ENCODE data around the gene MRPL48.
"Not testable (repeated sequence)": the region's sequence is repeated elsewhere in the genome, so short reads cannot be mapped to it uniquely, and the experiment has no call there.

The MRPL48 gene

DNA sequence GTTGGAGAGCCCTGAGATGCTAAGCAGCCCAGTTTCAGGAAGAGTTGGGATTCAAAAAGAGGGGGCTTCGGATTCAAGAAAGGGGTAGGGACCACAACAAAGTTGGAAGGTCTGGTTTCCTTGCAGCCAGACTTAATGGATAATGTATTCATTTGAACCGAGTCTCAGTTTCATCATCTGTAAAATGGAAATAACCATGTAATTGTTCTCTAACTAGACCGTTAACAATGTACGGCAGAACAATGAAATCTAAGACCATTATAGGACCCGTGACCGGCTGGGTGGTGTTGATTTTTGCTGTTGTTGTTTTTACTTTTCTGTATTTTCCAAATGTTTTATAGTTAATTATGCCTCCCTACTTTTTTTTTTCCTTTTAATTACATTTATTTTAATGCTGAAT is 6.4 kb upstream of the MRPL48 start:
- Histone ChIP-seq H3K27ac (no peak overlapping the region), H3K9me3 (ENCODE audit: severe bottlenecking) (no peaks in the 10 kb centered on the region), H3K36me3 (no peaks in the 10 kb centered on the region), H3K27me3 (ENCODE audit: insufficient read depth, low read depth, severe bottlenecking) (no peaks in the 10 kb centered on the region), H3K4me3 (ENCODE audit: low read depth, low read length) (no peak overlapping the region)
- TF ChIP-seq, protein P1, sequence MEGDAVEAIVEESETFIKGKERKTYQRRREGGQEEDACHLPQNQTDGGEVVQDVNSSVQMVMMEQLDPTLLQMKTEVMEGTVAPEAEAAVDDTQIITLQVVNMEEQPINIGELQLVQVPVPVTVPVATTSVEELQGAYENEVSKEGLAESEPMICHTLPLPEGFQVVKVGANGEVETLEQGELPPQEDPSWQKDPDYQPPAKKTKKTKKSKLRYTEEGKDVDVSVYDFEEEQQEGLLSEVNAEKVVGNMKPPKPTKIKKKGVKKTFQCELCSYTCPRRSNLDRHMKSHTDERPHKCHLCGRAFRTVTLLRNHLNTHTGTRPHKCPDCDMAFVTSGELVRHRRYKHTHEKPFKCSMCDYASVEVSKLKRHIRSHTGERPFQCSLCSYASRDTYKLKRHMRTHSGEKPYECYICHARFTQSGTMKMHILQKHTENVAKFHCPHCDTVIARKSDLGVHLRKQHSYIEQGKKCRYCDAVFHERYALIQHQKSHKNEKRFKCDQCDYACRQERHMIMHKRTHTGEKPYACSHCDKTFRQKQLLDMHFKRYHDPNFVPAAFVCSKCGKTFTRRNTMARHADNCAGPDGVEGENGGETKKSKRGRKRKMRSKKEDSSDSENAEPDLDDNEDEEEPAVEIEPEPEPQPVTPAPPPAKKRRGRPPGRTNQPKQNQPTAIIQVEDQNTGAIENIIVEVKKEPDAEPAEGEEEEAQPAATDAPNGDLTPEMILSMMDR (IDR thresholded peaks at IDR 0.05; ENCODE audit: low read depth, low read length) = no peak
- no peak for DNase-seq

DNA sequence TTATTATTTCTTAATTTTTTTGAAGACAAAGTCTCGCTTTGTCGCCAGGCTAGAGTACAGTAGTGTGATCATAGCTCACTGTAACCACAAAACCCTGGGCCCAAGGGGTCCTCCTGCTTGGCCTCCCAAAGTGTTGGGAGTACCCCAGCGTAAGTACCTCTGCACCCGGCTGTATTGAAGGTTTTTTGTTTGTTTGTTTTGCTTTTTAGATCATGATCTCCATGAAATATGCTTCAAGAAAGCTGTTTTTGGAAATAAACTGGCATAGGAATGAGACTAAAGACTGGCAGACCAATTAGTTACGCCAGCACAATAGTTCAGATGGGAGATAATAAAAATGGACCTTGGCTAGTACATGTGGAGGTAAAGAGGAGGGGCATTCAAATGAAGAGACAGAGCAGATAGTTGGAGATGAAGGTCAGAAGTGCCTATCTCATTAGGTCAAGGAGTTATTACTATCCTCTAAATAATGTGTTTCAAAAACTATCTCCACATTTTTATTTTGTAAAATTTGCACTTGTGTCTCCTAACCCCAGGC is 4.1 kb upstream of the MRPL48 start:
- no peak for DNase-seq
- Histone ChIP-seq H3K27ac (no peak overlapping the region), H3K4me3 (ENCODE audit: low read depth, low read length) (no peak overlapping the region), H3K27me3 (ENCODE audit: insufficient read depth, low read depth, severe bottlenecking) (no peaks in the 10 kb centered on the region), H3K9me3 (ENCODE audit: severe bottlenecking) (no peaks in the 10 kb centered on the region), H3K36me3 (no peaks in the 10 kb centered on the region; the same call in 1 of the 2 replicates)
- TF ChIP-seq, protein P1 (IDR thresholded peaks at IDR 0.05; ENCODE audit: low read depth, low read length) = no peak

DNA sequence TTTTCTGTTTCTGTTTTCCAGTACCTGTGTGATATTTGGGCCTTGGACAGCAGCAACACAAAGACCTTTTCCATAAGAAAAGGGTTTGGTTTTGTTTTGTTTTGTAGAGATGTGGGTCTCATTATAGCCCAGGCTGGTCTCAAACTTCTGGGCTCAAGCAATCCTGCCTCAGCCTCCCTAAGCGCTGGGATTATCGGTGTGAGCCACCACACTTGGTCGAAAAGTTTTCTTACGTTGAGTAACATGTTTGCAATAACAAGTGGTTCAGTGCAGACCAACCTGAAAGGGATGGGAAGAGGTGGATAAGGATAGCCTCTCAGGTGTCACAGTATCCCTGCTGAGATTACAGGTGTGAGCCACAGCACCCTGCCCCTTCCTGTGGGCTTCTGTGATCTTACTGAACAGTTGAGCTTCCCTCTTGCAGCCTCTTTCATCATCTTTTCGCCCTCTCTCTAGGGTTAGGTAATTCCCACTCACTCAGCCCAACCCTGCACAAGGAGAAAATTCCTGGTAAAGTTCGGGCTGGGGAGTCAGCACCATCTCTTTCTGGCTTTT is 3.5 kb upstream of the MRPL48 start:
- TF ChIP-seq, protein P1 (IDR thresholded peaks at IDR 0.05; ENCODE audit: low read depth, low read length) = no peak
- Histone ChIP-seq H3K27me3 (ENCODE audit: insufficient read depth, low read depth, severe bottlenecking) (no peaks in the 10 kb centered on the region), H3K27ac (no peak overlapping the region), H3K4me3 (ENCODE audit: low read depth, low read length) (no peak overlapping the region), H3K9me3 (ENCODE audit: severe bottlenecking) (no peaks in the 10 kb centered on the region), H3K36me3 (no peaks in the 10 kb centered on the region; the same call in 1 of the 2 replicates)
- no peak for DNase-seq

DNA sequence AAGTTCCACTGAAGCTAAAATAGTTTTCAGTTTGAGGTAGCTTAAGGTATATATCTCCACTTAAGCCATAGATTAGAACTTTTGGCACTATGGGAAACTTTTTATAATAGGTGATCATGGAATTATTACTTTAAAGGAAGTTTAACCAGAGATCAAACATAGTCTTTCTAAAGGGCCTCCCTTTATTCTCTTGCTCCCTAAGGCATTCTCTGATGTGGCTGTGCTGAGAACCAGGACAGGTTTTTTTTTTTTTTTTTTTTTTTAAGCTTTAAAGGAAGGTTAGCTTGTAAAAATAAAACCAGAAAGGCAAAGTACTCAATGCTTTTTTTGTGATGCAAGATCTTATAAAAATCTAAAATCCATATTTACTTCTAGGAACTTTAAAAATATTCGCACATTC is 2.9 kb upstream of the MRPL48 start:
- no peaks in the 10 kb centered on the region; the same call in 1 of the 2 replicates for H3K36me3 ChIP-seq
- TF ChIP-seq, protein P1 (IDR thresholded peaks at IDR 0.05; ENCODE audit: low read depth, low read length) = no peak
- no peaks in the 10 kb centered on the region for H3K9me3 ChIP-seq (ENCODE audit: severe bottlenecking)
- DNase-seq = no peak
- no peaks in the 10 kb centered on the region for H3K27me3 ChIP-seq (ENCODE audit: insufficient read depth, low read depth, severe bottlenecking)
- no peak overlapping the region for H3K4me3 ChIP-seq (ENCODE audit: low read depth, low read length)
- no peak overlapping the region for H3K27ac ChIP-seq

DNA sequence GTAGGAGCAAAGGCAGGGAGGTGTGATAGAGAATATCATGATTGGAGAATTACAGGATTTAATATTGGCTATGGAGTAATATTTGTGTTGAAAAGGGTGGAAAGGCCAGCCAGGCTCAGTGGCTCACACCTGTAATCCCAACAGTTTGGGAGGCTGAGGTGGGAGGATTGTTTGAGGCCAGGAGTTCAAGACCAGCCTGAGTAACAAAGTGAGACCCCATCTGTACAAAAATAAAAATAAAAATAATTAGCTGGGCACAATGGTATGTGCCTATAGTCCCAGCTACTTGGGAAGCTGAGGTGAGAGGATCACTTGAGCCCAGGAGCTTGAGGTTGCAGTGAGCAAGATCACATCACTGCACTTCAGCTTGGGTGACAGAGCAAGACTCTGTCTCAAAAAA is 2.2 kb upstream of the MRPL48 start:
- DNase-seq; H3K36me3 ChIP-seq; H3K27me3 ChIP-seq (ENCODE audit: insufficient read depth, low read depth, severe bottlenecking); H3K4me3 ChIP-seq (ENCODE audit: low read depth, low read length); H3K27ac ChIP-seq; H3K9me3 ChIP-seq (ENCODE audit: severe bottlenecking): not testable (repeated sequence)

DNA sequence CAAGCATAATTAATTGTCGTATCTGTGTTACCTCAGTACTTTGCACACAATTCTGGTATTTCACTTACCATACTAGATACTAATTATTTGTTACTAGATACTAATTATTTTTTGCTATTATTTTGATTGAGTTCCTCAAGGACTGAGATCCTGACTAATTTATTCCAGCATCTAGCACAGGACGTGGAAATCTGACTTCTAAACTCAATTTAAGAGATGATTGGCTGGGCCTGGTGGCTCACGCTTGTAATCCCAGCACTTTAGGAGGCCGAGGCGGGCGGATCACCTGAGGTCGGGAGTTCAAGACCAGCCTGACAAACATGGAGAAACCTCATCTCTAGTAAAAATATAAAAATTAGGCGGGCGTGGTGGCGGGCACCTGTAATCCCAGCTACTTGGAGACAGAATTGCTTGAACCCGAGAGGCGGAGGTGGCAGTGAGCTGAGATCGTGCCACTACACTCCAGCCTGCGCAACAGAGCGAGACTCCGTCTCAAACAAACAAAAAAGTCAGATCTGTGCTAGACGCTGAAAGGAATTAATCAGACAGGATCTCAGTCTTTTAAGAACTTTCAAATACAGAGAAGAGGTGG is 527 bp upstream of the MRPL48 start:
- Histone ChIP-seq H3K27me3 (ENCODE audit: insufficient read depth, low read depth, severe bottlenecking) (no peaks in the 10 kb centered on the region), H3K36me3 (peaks cover 3% of the 10 kb centered on the region), H3K9me3 (ENCODE audit: severe bottlenecking) (no peaks in the 10 kb centered on the region), H3K27ac (peak overlapping the region; percentile 98), H3K4me3 (ENCODE audit: low read depth, low read length) (peak overlapping the region; percentile 94)
- no peak for DNase-seq
- TF ChIP-seq, protein P1 (IDR thresholded peaks at IDR 0.05; ENCODE audit: low read depth, low read length) = no peak

All from WERI-Rb-1 (cell line).